ENCODE data around the gene CTNNA1. TPM values are rescaled to one million over a fixed set of nuclear protein-coding genes. Genes with fewer than 3 reads are reported as not detected.

Gene CTNNA1
- total and polyA plus RNA-seq, 2 donors (not counting 3 experiments of a cell fraction or from before 2014, with no cell fraction given), result 156 to 394 TPM

GRCh38 chr5:138949223-138949574 is 196.0 kb downstream of the CTNNA1 start:
- TF ChIP-seq FOS (IDR thresholded peaks at IDR 0.05; ENCODE audit: borderline replicate concordance, insufficient read depth, low read length) (no peak), EZH2 (IDR thresholded peaks at IDR 0.05; ENCODE audit: borderline replicate concordance, low read depth, low read length, severe bottlenecking) (no peak), POLR2AphosphoS5 (IDR thresholded peaks at IDR 0.05; ENCODE audit: insufficient read depth, low read depth, low read length) (no peak), POLR2A (IDR thresholded peaks at IDR 0.05; ENCODE audit: low read depth, low read length) (no peak), JUN (IDR thresholded peaks at IDR 0.05; ENCODE audit: borderline replicate concordance, insufficient read depth, insufficient read length, low read depth) (no peak), MYC (IDR thresholded peaks at IDR 0.05; ENCODE audit: low read depth, low read length) (no peak), GATA2 (IDR thresholded peaks at IDR 0.05; ENCODE audit: insufficient read depth, insufficient read length, low read depth, low read length) (no peak)
- TF ChIP-seq, protein P1, sequence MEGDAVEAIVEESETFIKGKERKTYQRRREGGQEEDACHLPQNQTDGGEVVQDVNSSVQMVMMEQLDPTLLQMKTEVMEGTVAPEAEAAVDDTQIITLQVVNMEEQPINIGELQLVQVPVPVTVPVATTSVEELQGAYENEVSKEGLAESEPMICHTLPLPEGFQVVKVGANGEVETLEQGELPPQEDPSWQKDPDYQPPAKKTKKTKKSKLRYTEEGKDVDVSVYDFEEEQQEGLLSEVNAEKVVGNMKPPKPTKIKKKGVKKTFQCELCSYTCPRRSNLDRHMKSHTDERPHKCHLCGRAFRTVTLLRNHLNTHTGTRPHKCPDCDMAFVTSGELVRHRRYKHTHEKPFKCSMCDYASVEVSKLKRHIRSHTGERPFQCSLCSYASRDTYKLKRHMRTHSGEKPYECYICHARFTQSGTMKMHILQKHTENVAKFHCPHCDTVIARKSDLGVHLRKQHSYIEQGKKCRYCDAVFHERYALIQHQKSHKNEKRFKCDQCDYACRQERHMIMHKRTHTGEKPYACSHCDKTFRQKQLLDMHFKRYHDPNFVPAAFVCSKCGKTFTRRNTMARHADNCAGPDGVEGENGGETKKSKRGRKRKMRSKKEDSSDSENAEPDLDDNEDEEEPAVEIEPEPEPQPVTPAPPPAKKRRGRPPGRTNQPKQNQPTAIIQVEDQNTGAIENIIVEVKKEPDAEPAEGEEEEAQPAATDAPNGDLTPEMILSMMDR (IDR thresholded peaks at IDR 0.05; ENCODE audit: extremely low read depth in 1 of 2, insufficient read depth in 1 of 2, low read depth in 1 of 2, low read length in 2 of 2), result no peak
- TF ChIP-seq, protein P2, sequence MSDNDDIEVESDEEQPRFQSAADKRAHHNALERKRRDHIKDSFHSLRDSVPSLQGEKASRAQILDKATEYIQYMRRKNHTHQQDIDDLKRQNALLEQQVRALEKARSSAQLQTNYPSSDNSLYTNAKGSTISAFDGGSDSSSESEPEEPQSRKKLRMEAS (IDR thresholded peaks at IDR 0.05; ENCODE audit: insufficient read depth, insufficient read length), result no peak
- no peak overlapping the region for H2AFZ ChIP-seq (ENCODE audit: low read depth, low read length)
- no TSS peak for BruUV-seq (replicated peaks)
- no peaks in the 10 kb centered on the region for H3K36me3 ChIP-seq (ENCODE audit: control insufficient read depth in 2 of 2, extremely low read depth in 1 of 2, insufficient read depth in 2 of 2, low read length in 2 of 2)
- ChIA-PET POLR2A (interaction anchor here (0.7 kb wide), 1 partner anchor 296 kb away, joined by 7 read pairs; no protein-coding TSS in a partner anchor), CTCF (interaction anchor here (1.0 to 1.1 kb wide), 2 partner anchors 9 to 14 kb away, joined by 3 to 5 read pairs; no protein-coding TSS in a partner anchor)
- no peaks in the 10 kb centered on the region for H3K9me3 ChIP-seq (replicated peaks; ENCODE audit: control insufficient read depth, insufficient read depth, low read length)
- DNase-seq (ENCODE audit: low read depth, low spot score) (no peak), FAIRE-seq (no peak)
- no peaks in the 10 kb centered on the region for H4K20me1 ChIP-seq (replicated peaks; ENCODE audit: control insufficient read depth, extremely low read depth, insufficient read depth, low read length)
- H3K27ac ChIP-seq (ENCODE audit: insufficient read depth, low read depth, low read length), result no peak overlapping the region
- H3K9ac ChIP-seq (replicated peaks; ENCODE audit: extremely low read depth, insufficient read depth, low read length), result no peak overlapping the region
- H3K9me1 ChIP-seq (replicated peaks; ENCODE audit: control insufficient read depth, extremely low read depth, insufficient read depth, low read length), result no peaks in the 10 kb centered on the region
- H3K4me1 ChIP-seq (ENCODE audit: control insufficient read depth, extremely low read depth, insufficient read depth, low read length), result peaks cover 6% of the 10 kb centered on the region
- intact Hi-C loops (cut with micrococcal nuclease) (no loop called here), dilution Hi-C loops (cut with MboI; ENCODE audit: extremely low pct_ligation_motif_present, low sequenced_read_pairs) (no loop called here)
- no peaks in the 10 kb centered on the region for H3K27me3 ChIP-seq (ENCODE audit: control insufficient read depth in 2 of 2, insufficient read depth in 2 of 2, low read length in 2 of 2)
- no peak overlapping the region for H3K4me3 ChIP-seq (replicated peaks in 1 of 3; ENCODE audit: insufficient read depth in 1 of 3, low read depth in 1 of 3, low read length in 3 of 3)
- no peaks in the 10 kb centered on the region for H3K79me2 ChIP-seq (ENCODE audit: control insufficient read depth, insufficient read depth, low read length)
- H3K4me2 ChIP-seq (ENCODE audit: insufficient read depth, low read length), result no peak overlapping the region

Measured in endothelial cell of umbilical vein (primary cell).